Neural cell (in vitro differentiated cells): ENCODE results near the gene ANKRD44. TPM values are rescaled to one million over a fixed set of nuclear protein-coding genes. Genes with fewer than 3 reads are reported as not detected.

Experiments
- H2AFZ ChIP-seq: fragments of 200-600, 300-800 bp; sonication (generic), shearing (Covaris generic); 2 replicates; pipeline ENCODE4 v1.6.0; 2014; ENCODE audit warnings: low read depth, mild to moderate bottlenecking, antibody characterized with exemption, low read length, moderate library complexity
- H3F3A ChIP-seq: fragments of 200-600 bp; shearing (Covaris generic); 2 replicates; pipeline ENCODE4 v1.6.1; 2016; ENCODE audit warnings: mild to moderate bottlenecking, moderate library complexity, mixed read lengths, antibody characterized with exemption, low read length; ENCODE audit not compliant: insufficient read depth, poor library complexity, severe bottlenecking
- H3K27ac ChIP-seq: fragments of 200-600, 300-800 bp; sonication (generic), shearing (Covaris generic); 2 replicates; pipeline ENCODE4 v1.5.1; 2014; ENCODE audit warnings: mild to moderate bottlenecking, low read length, moderate library complexity
- H3K27me3 ChIP-seq: fragments of 300-800, 200-600 bp; sonication (generic), shearing (Covaris generic); 2 replicates; pipeline ENCODE4 v1.6.0; 2014; ENCODE audit warnings: mild to moderate bottlenecking, low read depth, low read length, moderate library complexity; ENCODE audit not compliant: insufficient read depth
- H3K36me3 ChIP-seq: fragments of 300-800, 200-600 bp; sonication (generic), shearing (Covaris generic); 2 replicates; pipeline ENCODE4 v1.5.1; 2014; ENCODE audit warnings: mild to moderate bottlenecking, antibody characterized with exemption, low read length, moderate library complexity; ENCODE audit not compliant: insufficient read depth
- H3K4me2 ChIP-seq: fragments of 300-800, 200-600 bp; sonication (generic), shearing (Covaris generic); 2 replicates; pipeline ENCODE4 v1.6.0; 2014; ENCODE audit warnings: mild to moderate bottlenecking, low read length
- H3K4me3 ChIP-seq: fragments of 300-800, 200-600 bp; sonication (generic), shearing (Covaris generic); 2 replicates; pipeline ENCODE4 v1.5.1; 2014; ENCODE audit warnings: mild to moderate bottlenecking, low read length, moderate library complexity
- H3K79me2 ChIP-seq: fragments of 200-600 bp; shearing (Covaris generic); replicated peaks from 2 replicates; pipeline ENCODE4 v1.6.0; 2014; ENCODE audit warnings: mild to moderate bottlenecking, low read length, moderate library complexity; ENCODE audit not compliant: insufficient read depth
- H3K9ac ChIP-seq: fragments of 300-800, 200-600 bp; sonication (generic), shearing (Covaris generic); 2 replicates; pipeline ENCODE4 v1.6.1; 2016; ENCODE audit warnings: mild to moderate bottlenecking, low read length, mixed read lengths
- H3K9me2 ChIP-seq: fragments of 200-600 bp; shearing (Covaris generic); 2 replicates; pipeline ENCODE4 v1.6.1; 2016; ENCODE audit warnings: mild to moderate bottlenecking, low read length, mixed read lengths; ENCODE audit not compliant: insufficient read depth
- H3K9me3 ChIP-seq: fragments of 200-600, 300-800 bp; sonication (generic), shearing (Covaris generic); 2 replicates; pipeline ENCODE4 v1.6.1; 2016; ENCODE audit warnings: mild to moderate bottlenecking, mixed run types, low read length, moderate library complexity, mixed read lengths
- H4K20me1 ChIP-seq: fragments of 200-600 bp; shearing (Covaris generic); 2 replicates; pipeline ENCODE4 v1.6.1; 2016; ENCODE audit warnings: mild to moderate bottlenecking, mixed run types; ENCODE audit not compliant: insufficient read depth
- CTCF ChIP-seq: fragments of 450-650 bp; IDR thresholded peaks from 2 replicates; pipeline ENCODE4 v1.5.1; 2014; ENCODE audit warnings: antibody characterized with exemption, mild to moderate bottlenecking, moderate library complexity; ENCODE audit not compliant: poor library complexity, severe bottlenecking
- EP300 ChIP-seq: fragments of 450-650 bp; conservative IDR thresholded peaks from 2 replicates; pipeline ENCODE4 v1.6.1; 2014; ENCODE audit warnings: antibody characterized with exemption, mild to moderate bottlenecking, moderate library complexity; ENCODE audit not compliant: poor library complexity, severe bottlenecking
- EZH2 ChIP-seq: fragments of 200-600, 300-800 bp; shearing (Covaris generic), sonication (generic); IDR thresholded peaks from 2 replicates; pipeline ENCODE4 v1.6.1; 2014; ENCODE audit warnings: antibody characterized with exemption, low read length, borderline replicate concordance, mild to moderate bottlenecking; ENCODE audit not compliant: insufficient read depth, poor library complexity, severe bottlenecking
- MXI1 ChIP-seq: fragments of 450-650 bp; conservative IDR thresholded peaks from 2 replicates; pipeline ENCODE4 v1.6.1; 2014; ENCODE audit warnings: antibody characterized with exemption, mild to moderate bottlenecking; ENCODE audit not compliant: poor library complexity, severe bottlenecking
- POLR2AphosphoS5 ChIP-seq: IDR thresholded peaks from 2 replicates; pipeline ENCODE4 v1.6.1; 2012
- RAD21 ChIP-seq: fragments of 450-650 bp; conservative IDR thresholded peaks from 2 replicates; pipeline ENCODE4 v1.6.1; 2014; ENCODE audit warnings: antibody characterized with exemption, mild to moderate bottlenecking, moderate library complexity
- SMC3 ChIP-seq: fragments of 450-650 bp; conservative IDR thresholded peaks from 2 replicates; pipeline ENCODE4 v1.6.1; 2014; ENCODE audit warnings: antibody characterized with exemption, mild to moderate bottlenecking, moderate library complexity; ENCODE audit not compliant: poor library complexity
- TAF1 ChIP-seq: IDR thresholded peaks from 2 replicates; pipeline ENCODE4 v1.6.1; 2012; ENCODE audit warnings: low read depth
- polyA plus RNA-seq: library from polyadenylated mRNA; depleted of rRNA; stranded (reverse); fragments of >200 nt; gene quantifications from 2 replicates; pipeline ENCODE4 v1.2.3, GENCODE V29; 2014
- TF ChIP-seq, protein P1 (sequence below): IDR thresholded peaks from 2 replicates; pipeline ENCODE4 v1.6.1; 2012; ENCODE audit warnings: borderline replicate concordance

The ANKRD44 gene
- polyA plus RNA-seq, 1 donor from 2014 or later, result 94.3 TPM

DNA sequence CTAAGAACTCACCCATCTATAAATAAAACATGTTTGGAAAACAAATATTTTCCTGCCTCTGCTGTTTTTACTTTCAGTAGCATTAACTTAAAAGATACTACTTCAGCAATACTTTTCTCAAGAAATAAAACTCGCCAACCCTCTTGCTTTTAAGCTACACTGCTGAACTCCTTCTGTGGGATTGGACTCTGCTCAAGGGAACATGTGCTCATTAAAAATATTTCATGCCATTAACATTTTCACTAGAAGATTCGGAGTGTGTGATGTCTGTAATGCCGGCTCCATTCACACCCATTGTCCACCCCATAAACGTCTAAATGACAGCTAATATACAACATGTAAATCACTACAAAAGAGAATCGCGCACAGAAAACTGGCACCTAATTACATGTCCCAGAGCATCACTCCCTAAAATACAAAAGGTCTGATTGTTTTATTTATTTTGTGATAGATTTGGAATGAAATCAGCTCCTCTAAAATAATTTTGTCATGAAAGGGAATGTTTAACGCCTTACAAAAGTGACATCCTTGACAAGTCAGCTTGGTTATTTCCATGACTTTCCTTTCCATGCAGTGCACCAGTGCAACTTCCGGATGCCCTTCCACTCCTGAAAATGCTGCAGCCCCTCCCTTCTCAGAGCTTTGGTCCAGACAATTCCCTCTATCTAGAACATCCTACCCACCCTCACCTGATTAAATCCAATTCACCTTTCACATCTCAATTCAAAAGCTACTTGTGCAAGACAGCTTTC, 73.1 kb downstream of the ANKRD44 start:
- Histone ChIP-seq H4K20me1 (no peaks in the 10 kb centered on the region), H3K27ac (no peak overlapping the region), H3K79me2 (no peaks in the 10 kb centered on the region), H3F3A (no peaks in the 10 kb centered on the region), H3K9me2 (no peaks in the 10 kb centered on the region), H3K4me2 (no peak overlapping the region), H3K9me3 (no peaks in the 10 kb centered on the region), H3K4me3 (no peak overlapping the region), H3K9ac (no peak overlapping the region), H2AFZ (no peak overlapping the region), H3K27me3 (no peaks in the 10 kb centered on the region), H3K36me3 (no peaks in the 10 kb centered on the region)
- TF ChIP-seq TAF1 (no peak), POLR2AphosphoS5 (no peak), MXI1 (no peak), EP300 (no peak), CTCF (no peak), EZH2 (no peak), SMC3 (no peak), RAD21 (no peak)
- TF ChIP-seq, protein P1, sequence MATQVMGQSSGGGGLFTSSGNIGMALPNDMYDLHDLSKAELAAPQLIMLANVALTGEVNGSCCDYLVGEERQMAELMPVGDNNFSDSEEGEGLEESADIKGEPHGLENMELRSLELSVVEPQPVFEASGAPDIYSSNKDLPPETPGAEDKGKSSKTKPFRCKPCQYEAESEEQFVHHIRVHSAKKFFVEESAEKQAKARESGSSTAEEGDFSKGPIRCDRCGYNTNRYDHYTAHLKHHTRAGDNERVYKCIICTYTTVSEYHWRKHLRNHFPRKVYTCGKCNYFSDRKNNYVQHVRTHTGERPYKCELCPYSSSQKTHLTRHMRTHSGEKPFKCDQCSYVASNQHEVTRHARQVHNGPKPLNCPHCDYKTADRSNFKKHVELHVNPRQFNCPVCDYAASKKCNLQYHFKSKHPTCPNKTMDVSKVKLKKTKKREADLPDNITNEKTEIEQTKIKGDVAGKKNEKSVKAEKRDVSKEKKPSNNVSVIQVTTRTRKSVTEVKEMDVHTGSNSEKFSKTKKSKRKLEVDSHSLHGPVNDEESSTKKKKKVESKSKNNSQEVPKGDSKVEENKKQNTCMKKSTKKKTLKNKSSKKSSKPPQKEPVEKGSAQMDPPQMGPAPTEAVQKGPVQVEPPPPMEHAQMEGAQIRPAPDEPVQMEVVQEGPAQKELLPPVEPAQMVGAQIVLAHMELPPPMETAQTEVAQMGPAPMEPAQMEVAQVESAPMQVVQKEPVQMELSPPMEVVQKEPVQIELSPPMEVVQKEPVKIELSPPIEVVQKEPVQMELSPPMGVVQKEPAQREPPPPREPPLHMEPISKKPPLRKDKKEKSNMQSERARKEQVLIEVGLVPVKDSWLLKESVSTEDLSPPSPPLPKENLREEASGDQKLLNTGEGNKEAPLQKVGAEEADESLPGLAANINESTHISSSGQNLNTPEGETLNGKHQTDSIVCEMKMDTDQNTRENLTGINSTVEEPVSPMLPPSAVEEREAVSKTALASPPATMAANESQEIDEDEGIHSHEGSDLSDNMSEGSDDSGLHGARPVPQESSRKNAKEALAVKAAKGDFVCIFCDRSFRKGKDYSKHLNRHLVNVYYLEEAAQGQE, result no peak

DNA sequence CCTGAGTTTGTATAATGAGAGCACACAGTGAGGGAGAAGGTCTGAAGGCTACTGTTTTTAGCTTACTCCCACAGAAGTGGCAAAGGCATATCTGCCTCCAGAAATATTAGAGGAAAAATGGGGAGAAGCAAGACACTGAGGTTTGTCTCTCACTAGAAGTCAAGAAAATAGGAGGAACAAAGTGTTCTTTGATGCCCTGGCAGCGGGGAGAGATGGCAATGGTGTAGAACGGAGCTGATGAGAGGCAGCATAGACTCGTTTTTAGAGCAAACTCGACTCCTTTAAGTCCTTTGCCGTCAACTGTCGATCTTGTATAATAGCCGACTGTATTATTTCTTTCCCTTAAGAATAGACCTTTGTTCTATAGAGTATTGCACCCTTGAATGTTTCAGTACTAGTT, 73.8 kb downstream of the ANKRD44 start:
- Histone ChIP-seq H3K4me3 (no peak overlapping the region), H3K27me3 (no peaks in the 10 kb centered on the region), H3K36me3 (no peaks in the 10 kb centered on the region), H3K9ac (no peak overlapping the region), H3F3A (no peaks in the 10 kb centered on the region), H3K9me2 (no peaks in the 10 kb centered on the region), H3K4me2 (no peak overlapping the region), H3K79me2 (no peaks in the 10 kb centered on the region), H4K20me1 (no peaks in the 10 kb centered on the region), H3K9me3 (no peaks in the 10 kb centered on the region), H2AFZ (no peak overlapping the region), H3K27ac (no peak overlapping the region)
- TF ChIP-seq, protein P1, result no peak
- TF ChIP-seq SMC3 (no peak), POLR2AphosphoS5 (no peak), RAD21 (no peak), CTCF (no peak), MXI1 (no peak), TAF1 (no peak), EP300 (no peak), EZH2 (no peak)
